Kidney epithelial cell (primary cell): ENCODE data around the gene ATP6V1C2. TPM values are rescaled to one million over a fixed set of nuclear protein-coding genes. Genes with fewer than 3 reads are reported as not detected.
A peak's percentile ranks its signal among the peaks of the same experiment; 100 is the strongest.

Source experiments
- DNase-seq: peaks from one replicate; pipeline ENCODE4 v3.0.0-alpha.2; 2010; ENCODE audit warnings: low read depth
- H3K27me3 ChIP-seq: 2 replicates; pipeline ENCODE4 v1.6.0; 2011; ENCODE audit warnings: low read length; ENCODE audit not compliant: control insufficient read depth, insufficient read depth
- H3K36me3 ChIP-seq: 2 replicates; pipeline ENCODE4 v1.5.1; 2011; ENCODE audit warnings: low read length; ENCODE audit not compliant: control insufficient read depth, insufficient read depth
- H3K4me3 ChIP-seq: 2 replicates; pipeline ENCODE4 v1.5.1; 2011; ENCODE audit warnings: low read depth, mild to moderate bottlenecking, control low read depth, low read length
- total RNA-seq: library from RNA; depleted of rRNA; stranded (reverse); fragments of >200 nt; gene quantifications from 2 replicates; pipeline ENCODE4 v1.2.3, GENCODE V29; 2015
- TF ChIP-seq, protein P1 (sequence below): IDR thresholded peaks from 2 replicates; pipeline ENCODE4 v1.5.1; 2011; ENCODE audit warnings: mild to moderate bottlenecking, moderate library complexity, low read length, control low read depth, inconsistent platforms; ENCODE audit not compliant: insufficient read depth, poor library complexity, severe bottlenecking

Gene ATP6V1C2
- total RNA-seq, 1 donor from 2014 or later = 0.04 TPM

DNA sequence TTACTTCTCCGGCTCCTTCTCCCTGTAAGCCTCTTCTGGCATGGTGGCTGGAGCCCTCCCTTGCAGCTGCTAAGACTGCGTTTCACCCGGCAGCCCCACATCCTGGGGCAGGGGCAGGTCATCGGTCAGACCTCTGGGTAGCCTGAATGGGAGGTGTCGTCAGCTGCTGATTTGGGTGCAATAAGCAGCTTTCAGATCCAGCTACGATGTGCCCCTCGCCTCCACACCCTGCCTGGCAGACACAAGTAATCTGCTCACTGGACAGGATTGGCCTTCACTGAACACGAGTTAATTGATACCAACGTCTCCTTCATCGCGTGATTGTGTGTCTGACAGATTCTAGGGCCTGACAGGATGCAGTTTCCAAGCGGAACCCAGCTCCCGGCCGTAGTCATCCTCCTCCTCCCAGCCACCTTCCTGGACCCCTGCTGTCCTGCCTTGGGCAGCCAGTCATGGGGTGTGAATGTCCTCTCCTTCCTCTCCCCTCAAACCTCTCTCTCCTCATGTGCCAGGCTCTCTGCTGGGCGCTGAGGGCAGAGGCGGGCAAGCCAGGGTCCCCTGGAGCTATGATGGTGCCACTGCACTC is 110.1 kb downstream of the ATP6V1C2 start:
- Histone ChIP-seq H3K4me3 (no peak overlapping the region), H3K27me3 (peaks cover 33% of the 10 kb centered on the region), H3K36me3 (no peaks in the 10 kb centered on the region)
- TF ChIP-seq, protein P1, sequence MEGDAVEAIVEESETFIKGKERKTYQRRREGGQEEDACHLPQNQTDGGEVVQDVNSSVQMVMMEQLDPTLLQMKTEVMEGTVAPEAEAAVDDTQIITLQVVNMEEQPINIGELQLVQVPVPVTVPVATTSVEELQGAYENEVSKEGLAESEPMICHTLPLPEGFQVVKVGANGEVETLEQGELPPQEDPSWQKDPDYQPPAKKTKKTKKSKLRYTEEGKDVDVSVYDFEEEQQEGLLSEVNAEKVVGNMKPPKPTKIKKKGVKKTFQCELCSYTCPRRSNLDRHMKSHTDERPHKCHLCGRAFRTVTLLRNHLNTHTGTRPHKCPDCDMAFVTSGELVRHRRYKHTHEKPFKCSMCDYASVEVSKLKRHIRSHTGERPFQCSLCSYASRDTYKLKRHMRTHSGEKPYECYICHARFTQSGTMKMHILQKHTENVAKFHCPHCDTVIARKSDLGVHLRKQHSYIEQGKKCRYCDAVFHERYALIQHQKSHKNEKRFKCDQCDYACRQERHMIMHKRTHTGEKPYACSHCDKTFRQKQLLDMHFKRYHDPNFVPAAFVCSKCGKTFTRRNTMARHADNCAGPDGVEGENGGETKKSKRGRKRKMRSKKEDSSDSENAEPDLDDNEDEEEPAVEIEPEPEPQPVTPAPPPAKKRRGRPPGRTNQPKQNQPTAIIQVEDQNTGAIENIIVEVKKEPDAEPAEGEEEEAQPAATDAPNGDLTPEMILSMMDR = no peak
- no peak for DNase-seq

DNA sequence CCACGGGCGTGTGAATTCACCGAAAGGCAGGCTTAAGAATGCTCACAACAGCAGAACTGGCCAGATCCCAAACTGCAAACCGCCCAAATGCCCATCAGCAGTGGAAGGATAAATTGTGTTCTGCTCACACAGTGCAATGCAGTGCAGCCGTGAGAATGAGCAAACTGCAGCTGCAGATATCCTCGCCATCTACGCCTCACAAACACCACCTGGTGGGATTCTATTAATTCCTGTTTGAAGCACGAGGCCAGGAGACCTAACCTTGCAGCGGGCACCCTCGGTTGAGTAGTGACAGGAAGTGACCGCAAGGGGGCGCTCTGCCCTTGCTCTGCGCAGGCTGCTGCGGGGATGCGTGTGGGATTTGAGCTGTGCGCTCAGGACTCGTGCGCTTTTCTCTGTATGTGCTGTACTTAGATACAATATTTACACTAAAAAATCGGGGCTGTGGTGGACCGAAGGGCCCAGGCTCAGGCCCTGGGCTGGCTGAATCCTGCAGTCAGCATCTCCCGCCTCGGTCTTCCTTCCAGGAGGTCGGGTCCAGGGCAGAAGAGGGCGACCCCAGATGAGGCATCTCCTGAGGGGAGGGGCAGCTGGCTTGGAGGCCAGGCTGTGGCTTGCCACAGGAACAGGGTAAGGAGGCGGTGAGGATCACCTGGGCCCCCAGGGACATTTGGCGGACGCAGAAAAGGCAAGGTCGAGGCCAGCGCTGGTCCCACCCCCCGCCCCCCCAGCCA is 110.9 kb downstream of the ATP6V1C2 start:
- TF ChIP-seq, protein P1 = peak; percentile 97
- Histone ChIP-seq H3K36me3 (no peaks in the 10 kb centered on the region), H3K27me3 (peaks cover 37% of the 10 kb centered on the region), H3K4me3 (no peak overlapping the region)
- peak; percentile 29 for DNase-seq

DNA sequence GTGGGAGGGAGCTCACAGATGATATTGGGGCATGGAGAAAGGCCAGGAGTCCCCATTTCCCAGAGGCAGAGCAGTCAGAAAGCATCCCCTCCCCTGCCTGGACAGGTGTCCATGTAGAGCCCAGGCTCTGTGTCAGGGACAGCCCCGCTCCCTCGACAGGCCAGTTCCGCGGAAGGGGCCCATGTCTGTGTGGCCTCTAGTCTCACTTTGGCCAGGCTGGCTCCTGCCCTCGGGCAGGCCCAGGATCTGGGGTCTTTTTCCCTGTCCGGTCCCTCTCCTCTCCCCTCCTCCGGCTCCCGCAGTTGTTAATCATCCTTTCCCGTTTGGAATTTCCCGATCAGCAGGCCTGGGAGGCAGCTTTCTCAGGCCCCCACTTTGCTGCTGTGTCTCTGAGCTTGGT is 111.6 kb downstream of the ATP6V1C2 start:
- no peak for DNase-seq
- H3K36me3 ChIP-seq = no peaks in the 10 kb centered on the region
- TF ChIP-seq, protein P1 = no peak
- no peak overlapping the region for H3K4me3 ChIP-seq
- peaks cover 37% of the 10 kb centered on the region for H3K27me3 ChIP-seq

DNA sequence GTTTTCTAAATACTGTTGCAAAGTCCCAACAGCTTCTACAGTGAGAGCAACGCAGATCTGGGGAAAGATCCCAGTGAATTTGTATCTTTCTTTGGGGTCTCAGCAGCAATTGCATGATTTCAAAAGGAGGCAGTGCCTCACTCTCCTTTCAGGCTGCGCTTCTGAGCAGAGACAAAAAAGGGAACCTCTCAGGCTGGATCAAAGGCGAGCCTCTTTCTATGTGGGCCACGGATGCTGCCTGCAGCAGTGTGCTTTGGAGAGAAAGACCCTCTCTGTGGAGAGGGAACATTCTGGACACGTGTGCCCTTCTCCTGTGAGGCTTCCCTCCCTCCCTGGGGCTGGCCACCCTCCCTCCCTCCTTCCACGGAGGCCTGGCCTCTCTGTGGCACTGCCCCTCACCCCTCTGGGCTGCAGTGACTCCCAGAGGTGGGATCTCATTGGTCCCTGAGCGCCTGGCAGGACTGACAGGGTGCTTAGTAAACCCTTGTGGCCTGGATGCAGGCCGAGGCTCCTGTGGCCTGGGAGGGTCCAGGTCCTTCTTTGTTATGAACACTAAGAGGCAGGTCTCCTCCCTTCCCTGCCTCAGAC is 112.7 kb downstream of the ATP6V1C2 start:
- no peak for DNase-seq
- TF ChIP-seq, protein P1 = no peak
- Histone ChIP-seq H3K36me3 (no peaks in the 10 kb centered on the region), H3K27me3 (peaks cover 37% of the 10 kb centered on the region), H3K4me3 (no peak overlapping the region)

Other genes starting within 250 kb of the ATP6V1C2 start
- gene NOL10, start 31.7 kb upstream of the ATP6V1C2 start, total RNA-seq = 30.7 and 38.1 TPM in 2 replicates
- gene PDIA6, start 91.2 kb downstream of the ATP6V1C2 start, total RNA-seq = 270 and 328 TPM in 2 replicates
- 3.1 TPM in 2 replicates for gene KCNF1, start 190.3 kb downstream of the ATP6V1C2 start, total RNA-seq